ENCODE results near the gene TXNDC2. TPM values are rescaled to one million over a fixed set of nuclear protein-coding genes. Genes with fewer than 3 reads are reported as not detected.

TXNDC2 gene
- total and polyA plus RNA-seq, 9 of the 15 experiments (the other 6 are each of a cell fraction or from before 2014, with no cell fraction given), result 1.2 to 4.9 (median 2.3) TPM

DNA sequence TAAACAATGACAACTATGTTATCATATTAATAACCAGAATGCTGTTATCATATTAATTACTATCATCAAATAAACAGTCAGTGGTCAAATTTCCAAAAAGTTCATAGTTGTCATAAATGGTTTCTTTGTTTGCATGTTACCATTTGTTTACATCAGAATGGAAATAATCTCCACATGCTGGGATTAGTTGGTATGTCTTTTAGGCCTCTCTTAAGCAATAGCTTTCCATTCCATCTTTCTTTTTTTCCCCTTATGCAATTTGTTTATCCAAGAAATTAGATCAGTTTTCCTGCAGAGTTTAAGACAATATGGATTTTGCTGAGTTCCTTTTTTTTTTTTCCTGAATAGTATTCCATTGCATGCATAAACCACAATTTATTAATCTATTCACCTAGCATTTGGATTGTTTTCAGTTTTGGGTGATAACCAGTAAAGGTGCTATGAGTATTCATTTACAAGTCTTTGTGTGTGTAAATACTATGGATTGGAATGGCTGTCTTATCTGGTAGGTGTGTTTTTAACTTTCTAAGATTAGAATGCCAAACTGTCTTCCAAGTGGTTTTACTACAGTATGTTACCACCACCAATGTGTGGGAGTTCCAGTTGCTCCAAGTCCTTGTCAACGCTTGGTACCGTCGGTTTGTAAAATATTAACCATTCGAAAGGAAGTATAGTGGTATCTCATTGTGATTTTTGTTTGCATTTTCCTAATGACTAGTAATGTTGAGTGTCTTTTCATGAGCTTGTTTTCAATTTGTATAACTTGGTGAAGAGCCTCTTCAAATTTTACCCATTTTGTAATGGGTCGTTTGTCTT, 33.3 kb upstream of the TXNDC2 start (continued):
- TF ChIP-seq, protein P1, sequence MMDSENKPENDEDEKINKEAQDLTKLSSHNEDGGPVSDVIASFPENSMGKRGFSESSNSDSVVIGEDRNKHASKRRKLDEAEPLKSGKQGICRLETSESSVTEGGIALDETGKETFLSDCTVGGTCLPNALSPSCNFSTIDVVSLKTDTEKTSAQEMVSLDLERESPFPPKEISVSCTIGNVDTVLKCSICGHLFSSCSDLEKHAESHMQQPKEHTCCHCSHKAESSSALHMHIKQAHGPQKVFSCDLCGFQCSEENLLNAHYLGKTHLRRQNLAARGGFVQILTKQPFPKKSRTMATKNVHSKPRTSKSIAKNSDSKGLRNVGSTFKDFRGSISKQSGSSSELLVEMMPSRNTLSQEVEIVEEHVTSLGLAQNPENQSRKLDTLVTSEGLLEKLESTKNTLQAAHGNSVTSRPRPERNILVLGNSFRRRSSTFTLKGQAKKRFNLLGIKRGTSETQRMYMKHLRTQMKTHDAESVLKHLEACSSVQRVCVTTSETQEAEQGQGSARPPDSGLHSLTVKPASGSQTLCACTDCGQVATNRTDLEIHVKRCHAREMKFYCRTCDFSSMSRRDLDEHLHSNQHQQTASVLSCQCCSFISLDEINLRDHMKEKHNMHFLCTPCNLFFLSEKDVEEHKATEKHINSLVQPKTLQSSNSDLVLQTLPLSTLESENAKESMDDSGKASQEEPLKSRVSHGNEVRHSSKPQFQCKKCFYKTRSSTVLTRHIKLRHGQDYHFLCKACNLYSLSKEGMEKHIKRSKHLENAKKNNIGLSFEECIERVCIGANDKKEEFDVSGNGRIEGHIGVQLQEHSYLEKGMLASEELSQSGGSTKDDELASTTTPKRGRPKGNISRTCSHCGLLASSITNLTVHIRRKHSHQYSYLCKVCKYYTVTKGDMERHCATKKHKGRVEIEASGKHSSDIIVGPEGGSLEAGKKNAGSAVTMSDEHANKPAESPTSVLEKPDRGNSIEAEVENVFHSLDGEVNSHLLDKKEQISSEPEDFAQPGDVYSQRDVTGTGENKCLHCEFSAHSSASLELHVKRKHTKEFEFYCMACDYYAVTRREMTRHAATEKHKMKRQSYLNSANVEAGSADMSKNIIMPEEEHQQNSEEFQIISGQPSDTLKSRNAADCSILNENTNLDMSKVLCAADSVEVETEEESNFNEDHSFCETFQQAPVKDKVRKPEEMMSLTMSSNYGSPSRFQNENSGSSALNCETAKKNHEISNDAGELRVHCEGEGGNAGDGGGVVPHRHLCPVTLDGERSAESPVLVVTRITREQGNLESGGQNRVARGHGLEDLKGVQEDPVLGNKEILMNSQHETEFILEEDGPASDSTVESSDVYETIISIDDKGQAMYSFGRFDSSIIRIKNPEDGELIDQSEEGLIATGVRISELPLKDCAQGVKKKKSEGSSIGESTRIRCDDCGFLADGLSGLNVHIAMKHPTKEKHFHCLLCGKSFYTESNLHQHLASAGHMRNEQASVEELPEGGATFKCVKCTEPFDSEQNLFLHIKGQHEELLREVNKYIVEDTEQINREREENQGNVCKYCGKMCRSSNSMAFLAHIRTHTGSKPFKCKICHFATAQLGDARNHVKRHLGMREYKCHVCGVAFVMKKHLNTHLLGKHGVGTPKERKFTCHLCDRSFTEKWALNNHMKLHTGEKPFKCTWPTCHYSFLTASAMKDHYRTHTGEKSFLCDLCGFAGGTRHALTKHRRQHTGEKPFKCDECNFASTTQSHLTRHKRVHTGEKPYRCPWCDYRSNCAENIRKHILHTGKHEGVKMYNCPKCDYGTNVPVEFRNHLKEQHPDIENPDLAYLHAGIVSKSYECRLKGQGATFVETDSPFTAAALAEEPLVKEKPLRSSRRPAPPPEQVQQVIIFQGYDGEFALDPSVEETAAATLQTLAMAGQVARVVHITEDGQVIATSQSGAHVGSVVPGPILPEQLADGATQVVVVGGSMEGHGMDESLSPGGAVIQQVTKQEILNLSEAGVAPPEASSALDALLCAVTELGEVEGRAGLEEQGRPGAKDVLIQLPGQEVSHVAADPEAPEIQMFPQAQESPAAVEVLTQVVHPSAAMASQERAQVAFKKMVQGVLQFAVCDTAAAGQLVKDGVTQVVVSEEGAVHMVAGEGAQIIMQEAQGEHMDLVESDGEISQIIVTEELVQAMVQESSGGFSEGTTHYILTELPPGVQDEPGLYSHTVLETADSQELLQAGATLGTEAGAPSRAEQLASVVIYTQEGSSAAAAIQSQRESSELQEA (IDR thresholded peaks at IDR 0.05; ENCODE audit: low read depth), result 0 out of 2 replicates have a peak, but pooled peaks have one; percentile 25
- peak; percentile 18; the same call in 1 of the 2 replicates for TF ChIP-seq EP300 (IDR thresholded peaks at IDR 0.05; ENCODE audit: low read length)
- no peak for TF ChIP-seq PRPF4 (IDR thresholded peaks at IDR 0.05; ENCODE audit: insufficient read depth, low read depth, low read length, poor library complexity, severe bottlenecking)

All from K562 (cell line).